Psoas muscle (tissue), 8 donors: ENCODE results near the gene VEGFA. TPM values are rescaled to one million over a fixed set of nuclear protein-coding genes. Genes with fewer than 3 reads are reported as not detected.
"Not testable (repeated sequence)": the region's sequence is repeated elsewhere in the genome, so short reads cannot be mapped to it uniquely, and the experiment has no call there.

Source experiments
- ATAC-seq, 4 donors: fragments of 200-7000 bp; cut with Tn5 transposase; one replicate each; pipeline ENCODE4 v1.9.1; 2020; ENCODE audit warnings: moderate library complexity in 3 of 4, mild to moderate bottlenecking in 2 of 4
- DNase-seq, 2 donors: peaks; one replicate each; pipeline ENCODE4 v3.0.0-alpha.2; 2020
- H3K27ac ChIP-seq: fragments of 200-600 bp; one replicate; pipeline ENCODE4 v1.8.0; 2022
- H3K27me3 ChIP-seq, 3 donors: fragments of 200-600 bp in 1 of 3; one replicate each; pipeline versions ENCODE4 v1.6.1 to v1.8.0; 2013 to 2022; ENCODE audit warnings: low read length in 2 of 3, mild to moderate bottlenecking in 2 of 3, moderate library complexity in 1 of 3; ENCODE audit not compliant: insufficient read depth in 3 of 3
- H3K36me3 ChIP-seq, 2 donors: fragments of 200-600 bp in 1 of 2; one replicate each; pipeline versions ENCODE4 v1.6.1 to v1.8.0; 2013 to 2022; ENCODE audit warnings: low read depth in 1 of 2, mild to moderate bottlenecking in 1 of 2, moderate library complexity in 1 of 2; ENCODE audit not compliant: insufficient read depth in 1 of 2
- H3K4me1 ChIP-seq: fragments of 200-600 bp; one replicate; pipeline ENCODE4 v1.8.0; 2022
- H3K4me3 ChIP-seq: fragments of 200-600 bp; one replicate; pipeline ENCODE4 v1.8.0; 2022; ENCODE audit warnings: mild to moderate bottlenecking
- H3K9me3 ChIP-seq: fragments of 200-600 bp; one replicate; pipeline ENCODE4 v1.8.0; 2022
- WGBS, 3 donors: extraction: QIAGEN DNeasy Blood & Tissue Kit; methylation state at CpG; one replicate each; pipeline versions ENCODE4 v1.1.6 to v1.1.7; 2013; 5-methylcytosine and 5-hydroxymethylcytosine counted together
- intact Hi-C, 2 donors: fragments of 100-400 bp; cut with DNase I; formaldehyde crosslinking; loops; one replicate each; pipeline versions ENCODE4 v1.11.0 to v1.14.2; 2022
- polyA plus RNA-seq, 3 donors: library from polyadenylated mRNA; stranded (reverse); fragments of 200-250 nt; gene quantifications; one replicate each; pipeline ENCODE4 v1.2.3, GENCODE V29; 2013
- total RNA-seq, 4 donors: library from RNA; stranded (reverse); fragmentation: NEBNext Ultra II Directional in 2 of 4; extraction: Animal tissue kit (Norgen Biotek cat#: 25700) in 2 of 4; gene quantifications; one replicate each; pipeline versions ENCODE4 v1.2.1 to v1.2.4, GENCODE V29; 2021 to 2023
- TF ChIP-seq, protein P1 (sequence below): fragments of 200-600 bp; IDR thresholded peaks from one replicate; pipeline ENCODE4 v1.8.0; 2022; ENCODE audit warnings: antibody characterized with exemption
- donor health status: healthy with polysubstance abuse.
- donor health status: DM: no; HTN: no; CAD: no; lungs with moderate emphysema.
- donor health status: Bipolar disorder and iron deficiency.
- donor health status: healthy.
- donor health status: DM: yes; HTN: yes; CAD: no.
- donor health status: DM: no; HTN: no; CAD: no.
- donor health status: DM: no; HTN: no; CAD: no.
- donor health status: DM: yes; HTN: yes; CAD: no.

Gene VEGFA
- total and polyA plus RNA-seq, 7 donors, result 78.1 to 345 (median 132) TPM

DNA sequence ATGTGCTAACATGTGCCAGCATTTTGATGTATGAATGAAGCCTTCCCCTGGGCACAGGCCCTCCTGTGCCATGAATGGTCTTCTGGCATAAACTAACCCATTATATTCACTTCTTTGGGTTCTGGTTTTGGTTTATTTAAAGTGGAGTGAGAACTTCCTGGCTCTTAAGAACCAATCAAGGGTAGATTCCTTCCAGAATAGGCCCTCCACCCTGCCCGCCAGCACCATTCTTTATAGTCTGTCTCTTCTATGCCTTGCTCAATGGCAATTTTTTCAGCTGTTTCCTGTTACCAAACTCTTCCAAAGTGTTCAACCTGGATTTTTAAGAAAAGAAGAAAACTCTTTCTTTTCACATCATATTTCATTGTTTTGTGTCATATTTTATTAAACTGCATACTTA is 44.1 kb downstream of the VEGFA start:
- DNase-seq (no peak), ATAC-seq (no peak)
- TF ChIP-seq, protein P1, sequence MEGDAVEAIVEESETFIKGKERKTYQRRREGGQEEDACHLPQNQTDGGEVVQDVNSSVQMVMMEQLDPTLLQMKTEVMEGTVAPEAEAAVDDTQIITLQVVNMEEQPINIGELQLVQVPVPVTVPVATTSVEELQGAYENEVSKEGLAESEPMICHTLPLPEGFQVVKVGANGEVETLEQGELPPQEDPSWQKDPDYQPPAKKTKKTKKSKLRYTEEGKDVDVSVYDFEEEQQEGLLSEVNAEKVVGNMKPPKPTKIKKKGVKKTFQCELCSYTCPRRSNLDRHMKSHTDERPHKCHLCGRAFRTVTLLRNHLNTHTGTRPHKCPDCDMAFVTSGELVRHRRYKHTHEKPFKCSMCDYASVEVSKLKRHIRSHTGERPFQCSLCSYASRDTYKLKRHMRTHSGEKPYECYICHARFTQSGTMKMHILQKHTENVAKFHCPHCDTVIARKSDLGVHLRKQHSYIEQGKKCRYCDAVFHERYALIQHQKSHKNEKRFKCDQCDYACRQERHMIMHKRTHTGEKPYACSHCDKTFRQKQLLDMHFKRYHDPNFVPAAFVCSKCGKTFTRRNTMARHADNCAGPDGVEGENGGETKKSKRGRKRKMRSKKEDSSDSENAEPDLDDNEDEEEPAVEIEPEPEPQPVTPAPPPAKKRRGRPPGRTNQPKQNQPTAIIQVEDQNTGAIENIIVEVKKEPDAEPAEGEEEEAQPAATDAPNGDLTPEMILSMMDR, result no peak
- Histone ChIP-seq H3K4me1 (peaks cover 10% of the 10 kb centered on the region), H3K9me3 (no peaks in the 10 kb centered on the region), H3K27me3 (no peaks in the 10 kb centered on the region), H3K27ac (no peak overlapping the region), H3K36me3 (no peaks in the 10 kb centered on the region), H3K4me3 (no peak overlapping the region)
- WGBS, 3 donors, result 91 to 96% (median 96%) methylated on average over 1 of the region's 1 CpG
- intact Hi-C loops, result no loop called here

DNA sequence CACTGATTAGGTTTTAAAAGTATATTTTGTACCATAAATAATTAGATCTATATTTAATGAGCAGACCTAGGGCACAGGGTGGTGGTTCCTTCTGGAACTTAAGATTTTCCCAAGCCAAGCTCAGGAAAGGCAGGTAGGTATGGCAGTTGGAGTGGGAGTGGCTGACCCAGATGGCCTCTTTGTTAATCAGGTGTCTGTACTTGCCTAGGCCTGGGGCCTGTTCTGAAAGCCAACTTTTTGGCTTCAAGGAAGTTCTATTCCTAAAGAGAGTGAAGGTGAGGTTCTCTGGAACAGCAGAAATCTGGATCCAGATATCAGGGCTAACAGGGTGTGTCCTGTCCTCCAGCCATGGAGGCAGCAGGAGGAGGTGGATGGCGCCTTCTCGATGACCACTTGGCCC is 44.9 kb downstream of the VEGFA start:
- TF ChIP-seq, protein P1, result no peak
- peaks cover 9% of the 10 kb centered on the region for H3K4me1 ChIP-seq
- no peaks in the 10 kb centered on the region for H3K27me3 ChIP-seq
- intact Hi-C loops, result loop anchor here in 1 of 2 donors (5.0 kb wide), 2 partner anchors 48 to 148 kb away; no protein-coding TSS in a partner anchor
- no peak for DNase-seq
- no peaks in the 10 kb centered on the region for H3K9me3 ChIP-seq
- no peak for ATAC-seq
- no peak overlapping the region for H3K27ac ChIP-seq
- no peak overlapping the region for H3K4me3 ChIP-seq
- WGBS, 3 donors, result 38 to 46% (median 43%) methylated on average over 2 of the region's 2 CpGs
- no peaks in the 10 kb centered on the region for H3K36me3 ChIP-seq

DNA sequence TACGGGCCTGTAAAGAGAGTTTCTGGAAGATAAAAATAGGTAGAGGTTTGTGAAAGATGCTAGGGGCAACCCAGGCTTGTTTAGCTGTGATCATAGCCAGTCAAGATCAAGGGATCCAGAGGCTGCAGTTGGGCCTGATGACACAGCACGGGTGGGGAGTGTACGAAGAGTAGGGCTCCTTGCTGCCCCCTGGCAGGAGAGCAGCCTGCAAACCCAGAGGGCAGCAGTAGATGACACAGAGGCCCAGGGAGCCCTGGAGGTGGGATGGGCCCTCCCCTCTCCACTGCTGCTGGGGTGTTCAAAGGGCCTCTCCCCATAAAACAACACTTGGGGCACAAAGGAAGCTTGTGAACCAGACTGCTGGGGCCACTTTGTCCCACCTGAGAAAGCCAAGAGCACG is 47.2 kb downstream of the VEGFA start:
- 35 to 67% (median 36%) methylated on average over 4 of the region's 4 CpGs for WGBS, 3 donors
- H3K36me3 ChIP-seq, result no peaks in the 10 kb centered on the region
- peak; percentile 89 to 95 (median 94) for ATAC-seq
- no peak overlapping the region for H3K27ac ChIP-seq
- H3K9me3 ChIP-seq, result no peaks in the 10 kb centered on the region
- no peaks in the 10 kb centered on the region for H3K27me3 ChIP-seq
- intact Hi-C loops, result loop anchor here in 1 of 2 donors (5.0 kb wide), 2 partner anchors 50 to 150 kb away; no protein-coding TSS in a partner anchor
- peaks cover 9% of the 10 kb centered on the region for H3K4me1 ChIP-seq
- TF ChIP-seq, protein P1, result peak; percentile 47
- DNase-seq, result peak; percentile 65 to 82
- no peak overlapping the region for H3K4me3 ChIP-seq

DNA sequence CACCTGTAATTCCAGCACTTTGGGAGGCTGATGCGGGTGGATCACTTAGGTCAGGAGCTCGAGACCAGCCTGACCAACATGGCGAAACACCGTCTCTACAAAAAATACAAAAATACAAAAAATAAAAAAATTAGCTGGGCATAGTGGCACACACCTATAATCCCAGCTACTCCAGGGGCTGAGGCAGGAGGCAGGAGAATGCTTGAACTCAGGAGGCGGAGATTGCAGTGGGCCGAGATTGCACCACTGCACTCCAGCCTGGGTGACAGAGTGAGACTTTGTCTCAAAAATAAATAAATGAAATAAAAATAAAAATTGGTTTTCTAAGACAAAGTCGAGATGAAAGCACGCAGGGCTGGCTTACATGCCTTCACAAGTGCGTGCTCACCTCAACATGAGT is 49.0 kb downstream of the VEGFA start:
- not testable (repeated sequence) for H3K36me3 ChIP-seq, H3K27ac ChIP-seq, ATAC-seq, H3K9me3 ChIP-seq, H3K4me1 ChIP-seq, H3K4me3 ChIP-seq, H3K27me3 ChIP-seq, DNase-seq
- WGBS, 3 donors, result 94 to 96% (median 94%) methylated on average over 9 of the region's 9 CpGs
- intact Hi-C loops, result loop anchor here in 1 of 2 donors (5.0 kb wide), 2 partner anchors 52 to 152 kb away; no protein-coding TSS in a partner anchor

DNA sequence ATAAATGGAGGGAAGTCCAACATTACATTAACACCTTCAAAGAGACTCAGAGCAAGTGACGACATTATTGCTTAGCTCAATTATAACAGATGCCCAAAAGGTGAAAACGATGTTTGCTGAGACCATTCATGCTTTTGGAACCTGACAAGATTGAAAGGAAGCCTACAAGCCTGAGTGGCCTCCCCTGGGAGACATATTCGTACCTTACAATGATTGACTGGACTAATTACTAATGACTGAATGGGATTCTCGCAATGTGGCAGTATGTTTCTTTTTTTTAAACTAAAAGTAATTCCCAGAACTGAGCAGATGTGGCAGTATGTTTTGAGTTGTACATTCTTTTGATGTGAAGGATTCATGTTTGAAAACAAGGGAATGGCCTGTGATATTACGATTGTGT is 49.9 kb downstream of the VEGFA start:
- no peak for DNase-seq
- no peaks in the 10 kb centered on the region for H3K4me1 ChIP-seq
- H3K27me3 ChIP-seq, result no peaks in the 10 kb centered on the region
- no peak overlapping the region for H3K27ac ChIP-seq
- no peaks in the 10 kb centered on the region for H3K9me3 ChIP-seq
- WGBS, 3 donors, result 61 to 74% (median 64%) methylated on average over 5 of the region's 5 CpGs
- TF ChIP-seq, protein P1, result no peak
- H3K4me3 ChIP-seq, result no peak overlapping the region
- ATAC-seq, result no peak
- intact Hi-C loops, result loop anchor here in 1 of 2 donors (5.0 kb wide), 2 partner anchors 53 to 153 kb away; no protein-coding TSS in a partner anchor
- H3K36me3 ChIP-seq, result no peaks in the 10 kb centered on the region
